Erythroblast (primary cell): ENCODE results near the gene KRTAP1-1.

ENCODE experiments used
- GATA1 ChIP-seq: IDR thresholded peaks from 2 replicates; pipeline ENCODE4 v1.6.1; 2011; ENCODE audit warnings: low read depth, mild to moderate bottlenecking, control low read depth, low read length, moderate library complexity
- POLR2A ChIP-seq: IDR thresholded peaks from 2 replicates; pipeline ENCODE4 v1.6.1; 2011; ENCODE audit warnings: mild to moderate bottlenecking, low read length

- TF ChIP-seq POLR2A (no peak), GATA1 (no peak)
Measured at GRCh38 chr17:41069031-41069430, 27.8 kb upstream of the KRTAP1-1 start.
